ENCODE measurements around the gene PRKCZ.

The PRKCZ gene

GRCh38 chr1:2126331-2127186 lies 76.3 kb downstream of the PRKCZ start:
- TF ChIP-seq CTCF (IDR thresholded peaks at IDR 0.05), result no peak
- Histone ChIP-seq H3K4me2 (ENCODE audit: low read length) (no peak overlapping the region), H3K9me3 (ENCODE audit: control insufficient read depth, low read length) (no peaks in the 10 kb centered on the region), H3K27ac (no peak overlapping the region), H3K27me3 (ENCODE audit: control insufficient read depth, insufficient read depth, low read length) (no peaks in the 10 kb centered on the region), H3K9ac (no peak overlapping the region), H3K4me1 (no peaks in the 10 kb centered on the region), H3K79me2 (no peaks in the 10 kb centered on the region), H3K4me3 (ENCODE audit: low read depth, low read length) (no peak overlapping the region), H2AFZ (no peak overlapping the region), H3K36me3 (ENCODE audit: control insufficient read depth, insufficient read depth, low read length) (no peaks in the 10 kb centered on the region)

- no peak for TF ChIP-seq CTCF (IDR thresholded peaks at IDR 0.05)
- Histone ChIP-seq H3K36me3 (ENCODE audit: control insufficient read depth, insufficient read depth, low read length) (no peaks in the 10 kb centered on the region), H3K27me3 (ENCODE audit: control insufficient read depth, insufficient read depth, low read length) (no peaks in the 10 kb centered on the region), H3K4me1 (no peaks in the 10 kb centered on the region), H3K4me2 (ENCODE audit: low read length) (no peak overlapping the region), H2AFZ (no peak overlapping the region), H3K9ac (no peak overlapping the region), H3K27ac (no peak overlapping the region), H3K4me3 (ENCODE audit: low read depth, low read length) (no peak overlapping the region), H3K79me2 (no peaks in the 10 kb centered on the region), H3K9me3 (ENCODE audit: control insufficient read depth, low read length) (no peaks in the 10 kb centered on the region)
These were observed 77.3 kb downstream of the PRKCZ start for GRCh38 chr1:2127187-2128145.

GRCh38 chr1:2128189-2128901 lies 78.1 kb downstream of the PRKCZ start:
- Histone ChIP-seq H3K9me3 (ENCODE audit: control insufficient read depth, low read length) (no peaks in the 10 kb centered on the region), H3K79me2 (no peaks in the 10 kb centered on the region), H3K27ac (no peak overlapping the region), H3K9ac (no peak overlapping the region), H2AFZ (no peak overlapping the region), H3K4me1 (no peaks in the 10 kb centered on the region), H3K4me3 (ENCODE audit: low read depth, low read length) (no peak overlapping the region), H3K4me2 (ENCODE audit: low read length) (no peak overlapping the region), H3K27me3 (ENCODE audit: control insufficient read depth, insufficient read depth, low read length) (no peaks in the 10 kb centered on the region), H3K36me3 (ENCODE audit: control insufficient read depth, insufficient read depth, low read length) (no peaks in the 10 kb centered on the region)
- TF ChIP-seq CTCF (IDR thresholded peaks at IDR 0.05), result no peak

GRCh38 chr1:2129256-2129943 lies 79.2 kb downstream of the PRKCZ start:
- H3K36me3 ChIP-seq (ENCODE audit: control insufficient read depth, insufficient read depth, low read length), result no peaks in the 10 kb centered on the region
- H3K4me1 ChIP-seq, result no peaks in the 10 kb centered on the region
- no peak overlapping the region for H3K4me3 ChIP-seq (ENCODE audit: low read depth, low read length)
- H3K4me2 ChIP-seq (ENCODE audit: low read length), result no peak overlapping the region
- no peaks in the 10 kb centered on the region for H3K79me2 ChIP-seq
- no peaks in the 10 kb centered on the region for H3K27me3 ChIP-seq (ENCODE audit: control insufficient read depth, insufficient read depth, low read length)
- no peak overlapping the region for H3K27ac ChIP-seq
- TF ChIP-seq CTCF (IDR thresholded peaks at IDR 0.05), result no peak
- no peak overlapping the region for H2AFZ ChIP-seq
- H3K9ac ChIP-seq, result no peak overlapping the region
- no peaks in the 10 kb centered on the region for H3K9me3 ChIP-seq (ENCODE audit: control insufficient read depth, low read length)

Measured in parathyroid adenoma (tissue), 2 donors.